PC-3 (cell line): ENCODE results near the gene USP27X. TPM values are rescaled to one million over a fixed set of nuclear protein-coding genes. Genes with fewer than 3 reads are reported as not detected.

Experiments
- ATAC-seq: fragments of 200-7000 bp; cut with Tn5 transposase; 2 replicates; pipeline ENCODE4 v1.9.1; 2020; ENCODE audit warnings: mild to moderate bottlenecking, moderate library complexity
- Bru-seq: library from RNA; stranded (reverse); fragments of 400-500 nt; gene quantifications from one replicate; lab custom pipeline; 2021; lab: Mats Ljungman, UMichigan
- BruChase-seq, 2 experiments: library from RNA; stranded (reverse); fragments of 400-500 nt; gene quantifications; one replicate each; lab custom pipeline; 2021; lab: Mats Ljungman, UMichigan
- BruUV-seq: library from RNA; stranded (reverse); fragments of 400-500 nt; replicated peaks from 2 replicates; lab custom pipeline; 2021; lab: Mats Ljungman, UMichigan
- CTCF ChIA-PET: fragments of 300-600 bp; sonication (Branson Sonifier 250); formaldehyde crosslinking; loops from one replicate; lab custom pipeline; 2022; ENCODE audit warnings: antibody characterized with exemption; lab: Charles Lee
- POLR2A ChIA-PET: fragments of 300-600 bp; sonication (Branson Sonifier 250); formaldehyde crosslinking; loops from one replicate; lab custom pipeline; 2022; ENCODE audit warnings: antibody characterized with exemption; ENCODE audit not compliant: unreplicated experiment; lab: Charles Lee
- DNase-seq: peaks from one replicate; pipeline ENCODE4 v3.0.0-alpha.2; 2015
- H2AFZ ChIP-seq: fragments of 300-600 bp; sonication (generic); 2 replicates; pipeline ENCODE4 v1.6.0; 2016; ENCODE audit warnings: antibody characterized with exemption, low read length
- H3F3A ChIP-seq: fragments of 300-600 bp; sonication (generic); one replicate; pipeline ENCODE4 v1.6.0; 2017; ENCODE audit warnings: antibody characterized with exemption, low read length, control low read depth, mild to moderate bottlenecking; ENCODE audit not compliant: unreplicated experiment
- H3K27ac ChIP-seq: fragments of 300-600 bp; sonication (generic); 2 replicates; pipeline ENCODE4 v1.5.1; 2016; ENCODE audit warnings: mild to moderate bottlenecking, low read length
- H3K27me3 ChIP-seq: fragments of 300-600 bp; sonication (generic); 2 replicates; pipeline ENCODE4 v1.6.1; 2016; ENCODE audit warnings: low read length, mixed read lengths
- H3K36me3 ChIP-seq: fragments of 300-600 bp; sonication (generic); 2 replicates; pipeline ENCODE4 v1.6.1; 2016; ENCODE audit warnings: low read depth, mixed run types, low read length, mixed read lengths
- H3K4me1 ChIP-seq: fragments of 300-600 bp; sonication (generic); 2 replicates; pipeline ENCODE4 v1.5.1; 2016; ENCODE audit warnings: low read length; ENCODE audit not compliant: insufficient read depth
- H3K4me2 ChIP-seq: fragments of 300-600 bp; sonication (generic); 2 replicates; pipeline ENCODE4 v1.6.0; 2016; ENCODE audit warnings: low read length
- H3K4me3 ChIP-seq: fragments of 300-600 bp; sonication (generic); 2 replicates; pipeline ENCODE4 v1.5.1; 2016; ENCODE audit warnings: mild to moderate bottlenecking, low read length, mixed read lengths
- H3K79me2 ChIP-seq: fragments of 300-600 bp; sonication (generic); 2 replicates; pipeline ENCODE4 v1.6.1; 2017; ENCODE audit warnings: low read length, mixed read lengths
- H3K9ac ChIP-seq: fragments of 300-600 bp; sonication (generic); 2 replicates; pipeline ENCODE4 v1.6.0; 2016; ENCODE audit warnings: mild to moderate bottlenecking, low read length
- H3K9me2 ChIP-seq: fragments of 300-600 bp; sonication (generic); replicated peaks from 2 replicates; pipeline ENCODE4 v1.6.1; 2016; ENCODE audit warnings: mixed run types, low read length, mixed read lengths
- H3K9me3 ChIP-seq: fragments of 300-600 bp; sonication (generic); 2 replicates; pipeline ENCODE4 v1.6.1; 2016; ENCODE audit warnings: low read length, mixed read lengths
- H4K20me1 ChIP-seq: fragments of 300-600 bp; sonication (generic); 2 replicates; pipeline ENCODE4 v1.6.1; 2016; ENCODE audit warnings: low read length, mixed read lengths
- CTCF ChIP-seq: fragments of 300-600 bp; sonication (generic); conservative IDR thresholded peaks from 2 replicates; pipeline ENCODE4 v1.5.1; 2017; ENCODE audit warnings: antibody characterized with exemption, low read depth, mild to moderate bottlenecking, low read length
- EZH2 ChIP-seq: fragments of 300-600 bp; sonication (generic); IDR thresholded peaks from one replicate; pipeline ENCODE4 v1.6.1; 2017; ENCODE audit warnings: antibody characterized with exemption, mild to moderate bottlenecking, low read length; ENCODE audit not compliant: unreplicated experiment
- EZH2phosphoT487 ChIP-seq: fragments of 300-600 bp; sonication (generic); IDR thresholded peaks from 2 replicates; pipeline ENCODE4 v1.6.1; 2018; ENCODE audit warnings: mild to moderate bottlenecking, antibody characterized with exemption, low read length, borderline replicate concordance
- intact Hi-C: fragments of 100-400 bp; cut with micrococcal nuclease; formaldehyde crosslinking; loops from 2 replicates; pipeline ENCODE4 v1.9.0; 2023
- long read RNA-seq: library from polyadenylated mRNA; unstranded; transcript quantifications from one replicate; pipeline ENCODE4 v2.0.0, GENCODE V29; 2021; ENCODE audit not compliant: unreplicated experiment
- total RNA-seq: library from RNA; depleted of rRNA; stranded (reverse); fragments of >200 nt; gene quantifications from 2 replicates; pipeline ENCODE4 v1.2.3, GENCODE V29; 2014; rRNA removed

The USP27X gene
- 0.62 and 2.7 TPM in 2 replicates for total RNA-seq
- percentile 58 among the genes with signal in this experiment for Bru-seq, nascent RNA
- BruChase-seq, experiment 1, labeled RNA remaining after a 6-hour chase = percentile 45 among the genes with signal in this experiment
- percentile 63 among the genes with signal in this experiment for BruChase-seq, experiment 2, labeled RNA remaining after a 2-hour chase
- long read RNA-seq, transcript USP27X-201 (1 exons, 2,618 nt) = major isoform, 6 of 6 reads
- long read RNA-seq, partial matches to known transcripts = 0 of 6 reads
- long read RNA-seq, other reads (novel, unspliced or antisense) = 0 of 6 reads

- TSS peak; percentile 60 for BruUV-seq
- Histone ChIP-seq H3K27me3 (no peaks in the 10 kb centered on the region), H3K9ac (peak within 1 kb of the TSS; percentile 68), H3K9me3 (no peaks in the 10 kb centered on the region), H3K36me3 (no peaks in the 10 kb centered on the region), H2AFZ (peak within 1 kb of the TSS; percentile 80), H3K79me2 (no peaks in the 10 kb centered on the region), H3K4me3 (peak within 1 kb of the TSS; percentile 68), H3K27ac (peak within 1 kb of the TSS; percentile 54), H3K9me2 (no peaks in the 10 kb centered on the region), H3F3A (no peaks in the 10 kb centered on the region), H3K4me2 (peak within 1 kb of the TSS; percentile 80), H4K20me1 (no peaks in the 10 kb centered on the region), H3K4me1 (peaks cover 8% of the 10 kb centered on the region; the same call in 1 of the 2 replicates)
- ATAC-seq (peak; percentile 86), DNase-seq (peak; percentile 78)
- CTCF ChIA-PET = interaction anchor here (0.6 kb wide), 1 partner anchor 1060 kb away, joined by 4 read pairs; no protein-coding TSS in a partner anchor
- POLR2A ChIA-PET = interaction anchor here (0.5 to 1.0 kb wide), 2 partner anchors 224 to 688 kb away, joined by 3 read pairs; no protein-coding TSS in a partner anchor
- intact Hi-C loops = loop anchor here (5.0 kb wide), 2 partner anchors 43 to 323 kb away; partner anchors contain the start of genes AKAP4, CCNB3 and CLCN5
- peak; percentile 59 for TF ChIP-seq CTCF
- TF ChIP-seq EZH2phosphoT487 = no peak
Observed at GRCh38 chrX:49878834-49879655, at the start of gene USP27X. TSS of gene USP27X (plus strand) at chrX:49879484. CDS start at chrX:49880308, 824 bp downstream.

GRCh38 chrX:49838374-49838773 is 40.9 kb upstream of the USP27X start:
- no TSS peak for BruUV-seq
- Histone ChIP-seq H3K27ac (no peak overlapping the region), H2AFZ (no peak overlapping the region), H3K36me3 (no peaks in the 10 kb centered on the region), H3K27me3 (peaks cover 20% of the 10 kb centered on the region), H3K9me3 (no peaks in the 10 kb centered on the region), H3K79me2 (no peaks in the 10 kb centered on the region), H3K9me2 (no peaks in the 10 kb centered on the region), H3F3A (no peaks in the 10 kb centered on the region), H3K4me2 (no peak overlapping the region), H4K20me1 (no peaks in the 10 kb centered on the region), H3K4me1 (no peaks in the 10 kb centered on the region), H3K9ac (no peak overlapping the region), H3K4me3 (no peak overlapping the region)
- POLR2A ChIA-PET = no interaction called here
- CTCF ChIA-PET = interaction anchor here (0.5 kb wide), 1 partner anchor 1649 kb away, joined by 3 read pairs; no protein-coding TSS in a partner anchor
- TF ChIP-seq EZH2 (no peak), CTCF (peak; percentile 67), EZH2phosphoT487 (no peak)
- DNase-seq (peak; percentile 35), ATAC-seq (peak; percentile 82)
- intact Hi-C loops = loop anchor here (2.0 to 5.0 kb wide), 2 partner anchors 76 to 546 kb away; no protein-coding TSS in a partner anchor
